ENCODE data around the gene DPP6.
"Not testable (repeated sequence)": the region's sequence is repeated elsewhere in the genome, so short reads cannot be mapped to it uniquely, and the experiment has no call there.

Gene DPP6

GRCh38 chr7:154934353-154934952, 882.3 kb downstream of the DPP6 start:
- not testable (repeated sequence) for H3K9ac ChIP-seq (ENCODE audit: low read depth, low read length); H3K4me1 ChIP-seq (ENCODE audit: insufficient read depth, low read length); H3K36me3 ChIP-seq (ENCODE audit: insufficient read depth, low read length); H3K9me3 ChIP-seq (ENCODE audit: control insufficient read depth, insufficient read depth, low read length)

GRCh38 chr7:154937837-154938236, 885.6 kb downstream of the DPP6 start:
- Histone ChIP-seq H3K9me3 (ENCODE audit: control insufficient read depth, insufficient read depth, low read length) (peaks cover 14% of the 10 kb centered on the region), H3K36me3 (ENCODE audit: insufficient read depth, low read length) (peaks cover 6% of the 10 kb centered on the region; the same call in 1 of the 2 replicates), H3K9ac (ENCODE audit: low read depth, low read length) (no peak overlapping the region), H3K4me1 (ENCODE audit: insufficient read depth, low read length) (no peaks in the 10 kb centered on the region)

GRCh38 chr7:154942691-154943090, 890.5 kb downstream of the DPP6 start:
- H3K4me1 ChIP-seq (ENCODE audit: insufficient read depth, low read length) = no peaks in the 10 kb centered on the region
- no peak overlapping the region for H3K9ac ChIP-seq (ENCODE audit: low read depth, low read length)
- H3K36me3 ChIP-seq (ENCODE audit: insufficient read depth, low read length) = peaks cover 17% of the 10 kb centered on the region
- H3K9me3 ChIP-seq (ENCODE audit: control insufficient read depth, insufficient read depth, low read length) = peaks cover 6% of the 10 kb centered on the region; the same call in 1 of the 2 replicates

Data from ES-I3 (cell line).